HG03342 (cell line): ENCODE results near the gene AGBL1.
"Not testable (repeated sequence)": the region's sequence is repeated elsewhere in the genome, so short reads cannot be mapped to it uniquely, and the experiment has no call there.

Source experiments
- ATAC-seq: cut with Tn5 transposase; IDR thresholded peaks from one replicate; pipeline ENCODE4 v1.9.1; 2021; ENCODE audit warnings: mild to moderate bottlenecking, moderate library complexity; ENCODE audit not compliant: unreplicated experiment

AGBL1 gene

GRCh38 chr15:86082619-86083380 lies 3.1 kb downstream of the AGBL1 start:
- no peak for ATAC-seq

DNA sequence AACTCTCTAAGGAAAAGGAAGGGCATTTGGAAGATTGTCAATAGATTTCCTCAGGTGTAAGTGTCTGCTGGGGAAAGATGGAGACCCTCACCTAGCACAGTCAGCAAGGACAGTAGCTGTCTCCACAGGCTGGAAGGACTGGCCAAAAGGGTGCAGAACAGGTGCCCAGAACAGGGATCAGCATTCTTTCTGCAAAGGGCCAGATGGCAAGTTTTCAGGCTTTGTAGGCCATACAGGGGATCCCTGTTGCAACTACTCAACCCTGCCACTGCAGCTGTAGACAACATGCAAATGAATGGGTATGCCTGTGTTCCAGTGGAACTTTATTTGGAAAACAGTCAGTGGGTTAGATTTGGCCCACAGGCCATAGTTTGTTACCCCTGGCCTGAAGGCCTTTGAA lies 8.1 kb downstream of the AGBL1 start:
- no peak for ATAC-seq

GRCh38 chr15:86089422-86089821 lies 9.8 kb downstream of the AGBL1 start:
- ATAC-seq = no peak

GRCh38 chr15:86101818-86102217 lies 22.1 kb downstream of the AGBL1 start:
- no peak for ATAC-seq

DNA sequence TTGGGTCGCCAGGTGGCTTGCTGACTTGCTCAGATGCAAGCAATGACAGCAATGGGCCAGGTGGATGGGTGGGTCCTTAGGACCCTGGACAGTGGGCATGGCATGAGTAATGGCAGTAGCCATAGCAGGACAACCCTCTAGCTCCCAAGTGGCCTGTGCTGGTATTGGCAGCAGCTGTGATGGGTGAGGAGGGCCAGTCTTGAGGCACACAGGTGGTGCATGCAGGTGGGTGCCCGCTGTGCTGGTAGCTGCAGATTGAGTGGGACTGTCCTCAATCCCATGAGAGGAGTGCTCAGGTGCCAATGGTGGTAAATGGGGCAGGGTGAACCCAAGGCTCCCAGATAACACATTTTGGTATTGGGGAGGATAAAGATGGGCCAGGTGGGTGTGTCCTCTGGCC lies 24.2 kb downstream of the AGBL1 start:
- ATAC-seq = no peak

GRCh38 chr15:86106306-86106705 lies 26.6 kb downstream of the AGBL1 start:
- ATAC-seq = no peak

GRCh38 chr15:86115145-86115801 lies 35.6 kb downstream of the AGBL1 start:
- ATAC-seq = no peak

DNA sequence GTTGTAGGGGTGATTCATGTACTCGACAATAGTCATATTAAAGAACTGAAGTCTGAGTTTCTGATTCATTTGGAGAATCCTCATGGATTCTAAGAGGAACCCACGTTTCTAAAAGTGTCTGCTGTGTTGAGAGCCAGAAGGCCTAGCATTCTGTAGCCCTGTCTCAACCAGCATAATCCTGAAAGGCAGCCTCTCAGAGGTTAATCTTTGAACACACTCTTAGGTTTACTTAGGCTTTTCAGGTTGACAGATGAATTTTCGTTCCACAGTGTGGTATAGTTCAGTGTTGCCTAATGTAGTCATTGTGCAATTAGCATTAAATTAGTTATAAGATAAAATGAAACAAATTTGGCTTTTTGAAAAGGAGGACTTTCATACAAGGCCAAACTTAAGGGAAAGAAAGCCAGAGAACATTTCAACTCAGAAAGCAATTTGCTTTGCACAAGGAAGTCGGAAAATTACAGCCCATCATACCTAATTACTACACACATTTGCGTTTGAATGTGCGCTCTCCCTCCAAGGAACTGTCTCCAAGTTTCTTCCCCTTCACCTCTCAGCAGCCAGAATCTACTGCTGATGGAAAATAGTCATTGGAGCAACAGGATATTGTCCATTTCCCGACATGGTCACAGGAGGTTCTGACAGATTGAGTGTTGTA lies 42.0 kb downstream of the AGBL1 start:
- no peak for ATAC-seq

DNA sequence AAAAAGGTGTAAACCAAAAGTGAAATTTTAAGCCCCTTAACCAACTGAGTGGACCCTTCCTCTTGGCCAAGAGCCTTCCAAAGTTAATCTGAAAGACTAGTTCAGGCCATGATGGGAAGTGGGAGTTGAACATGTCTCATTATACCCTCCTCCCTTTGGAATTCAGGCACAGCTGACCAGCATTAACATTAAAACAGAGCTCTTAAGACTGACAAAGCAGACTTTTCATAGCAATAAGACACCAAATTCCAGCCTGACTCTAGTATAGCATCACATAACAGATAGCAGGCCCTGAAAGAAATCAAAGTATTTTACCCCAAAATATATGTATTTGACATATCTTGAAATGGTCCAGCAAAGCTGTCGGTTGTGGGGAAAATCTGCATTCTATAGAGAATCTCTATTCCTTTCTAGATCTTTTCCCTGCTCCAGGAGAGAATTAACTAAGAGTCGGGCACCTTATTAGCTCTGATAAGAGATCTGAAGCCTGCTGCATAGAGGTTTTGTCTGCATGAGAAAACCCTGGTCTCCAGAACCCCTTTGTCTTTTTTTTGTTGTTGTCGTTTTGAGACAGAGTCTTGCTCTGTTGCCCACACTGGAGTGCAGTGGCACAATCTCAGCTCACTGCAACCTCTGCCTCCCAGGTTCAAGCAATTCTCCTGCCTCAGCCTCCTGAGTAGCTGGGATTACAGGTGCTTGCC lies 43.2 kb downstream of the AGBL1 start:
- not testable (repeated sequence) for ATAC-seq

GRCh38 chr15:86125775-86126174 lies 46.1 kb downstream of the AGBL1 start:
- ATAC-seq = no peak

DNA sequence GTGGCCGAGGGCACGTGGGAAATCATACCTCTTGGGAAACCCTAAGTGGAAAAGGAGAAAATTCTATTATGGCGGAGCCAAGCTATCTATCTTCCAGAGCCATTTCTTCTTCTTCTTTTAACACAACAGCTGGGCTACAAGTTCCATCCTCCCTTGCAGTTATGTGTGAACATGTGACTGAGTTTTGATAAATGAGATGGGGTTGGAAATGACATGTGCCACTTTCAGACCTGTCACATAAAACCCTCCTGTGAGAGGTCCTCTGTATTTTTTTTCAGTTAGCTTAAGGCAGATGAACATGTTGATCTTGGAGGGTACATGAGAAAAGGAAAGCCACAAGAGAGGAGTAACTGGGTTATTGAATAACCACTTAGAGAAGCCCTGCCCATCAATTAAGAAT lies 47.9 kb downstream of the AGBL1 start:
- no peak for ATAC-seq

DNA sequence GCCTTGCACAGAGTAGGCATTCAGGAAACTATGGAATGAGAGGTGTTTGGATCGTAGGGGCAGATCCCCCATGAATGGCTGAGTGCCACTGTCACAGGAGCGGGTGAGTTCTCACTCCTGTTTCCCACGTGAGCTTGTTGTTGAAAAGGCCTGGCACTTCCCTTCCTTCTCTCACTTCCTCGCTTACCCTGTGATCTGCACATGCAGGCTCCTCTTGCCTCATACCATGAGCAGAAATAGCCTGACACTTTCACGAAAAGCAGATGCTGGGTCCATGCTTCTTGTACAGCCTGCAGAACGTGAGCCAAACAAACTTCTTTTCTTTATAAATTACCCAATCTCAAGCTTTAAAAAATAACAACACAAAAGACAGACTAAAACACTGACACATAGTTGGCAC lies 55.4 kb downstream of the AGBL1 start:
- no peak for ATAC-seq

- ATAC-seq = no peak
Measured at GRCh38 chr15:86136861-86137260, 57.2 kb downstream of the AGBL1 start.

- no peak for ATAC-seq
Measured at GRCh38 chr15:86138798-86139197, 59.1 kb downstream of the AGBL1 start.

DNA sequence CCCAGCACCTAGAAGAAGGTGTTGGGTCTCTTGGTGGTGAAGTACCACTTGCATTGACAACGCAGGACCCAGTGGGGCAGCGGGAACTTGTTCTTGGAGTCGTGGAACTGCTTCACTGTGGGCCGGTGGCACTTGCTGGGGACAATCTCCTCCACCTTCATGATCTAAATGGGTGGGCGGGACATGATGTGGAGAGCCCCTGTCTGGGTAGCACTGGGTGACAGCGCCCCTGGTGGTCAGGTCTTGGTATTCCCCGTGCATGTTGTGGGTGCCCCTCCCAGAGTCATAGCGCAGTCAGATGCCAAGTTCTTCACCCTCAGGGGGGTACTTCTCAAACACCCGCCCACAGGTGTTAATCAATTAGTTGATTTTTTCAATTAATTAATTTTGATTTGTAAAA lies 60.2 kb downstream of the AGBL1 start:
- no peak for ATAC-seq

- no peak for ATAC-seq
Measured at GRCh38 chr15:86154705-86155104, 75.0 kb downstream of the AGBL1 start.

DNA sequence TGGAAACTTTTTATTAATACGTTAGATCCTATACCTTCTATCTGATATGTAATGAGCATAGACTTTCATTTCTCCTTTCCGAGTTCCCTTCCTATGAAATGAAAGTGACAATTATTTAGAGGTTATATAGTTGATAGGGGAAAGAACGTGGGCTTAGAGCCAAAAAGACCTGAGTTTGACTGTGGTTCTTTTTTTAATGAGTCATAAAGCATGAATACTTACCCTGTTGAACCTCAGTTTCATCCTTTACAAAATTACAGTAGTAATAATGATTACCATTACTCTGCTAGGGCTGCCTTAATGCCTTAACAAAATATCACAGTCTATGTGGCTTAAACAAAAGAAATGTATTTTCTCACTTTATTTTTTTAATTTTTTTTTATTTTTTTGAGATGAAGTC lies 75.9 kb downstream of the AGBL1 start:
- ATAC-seq = no peak

DNA sequence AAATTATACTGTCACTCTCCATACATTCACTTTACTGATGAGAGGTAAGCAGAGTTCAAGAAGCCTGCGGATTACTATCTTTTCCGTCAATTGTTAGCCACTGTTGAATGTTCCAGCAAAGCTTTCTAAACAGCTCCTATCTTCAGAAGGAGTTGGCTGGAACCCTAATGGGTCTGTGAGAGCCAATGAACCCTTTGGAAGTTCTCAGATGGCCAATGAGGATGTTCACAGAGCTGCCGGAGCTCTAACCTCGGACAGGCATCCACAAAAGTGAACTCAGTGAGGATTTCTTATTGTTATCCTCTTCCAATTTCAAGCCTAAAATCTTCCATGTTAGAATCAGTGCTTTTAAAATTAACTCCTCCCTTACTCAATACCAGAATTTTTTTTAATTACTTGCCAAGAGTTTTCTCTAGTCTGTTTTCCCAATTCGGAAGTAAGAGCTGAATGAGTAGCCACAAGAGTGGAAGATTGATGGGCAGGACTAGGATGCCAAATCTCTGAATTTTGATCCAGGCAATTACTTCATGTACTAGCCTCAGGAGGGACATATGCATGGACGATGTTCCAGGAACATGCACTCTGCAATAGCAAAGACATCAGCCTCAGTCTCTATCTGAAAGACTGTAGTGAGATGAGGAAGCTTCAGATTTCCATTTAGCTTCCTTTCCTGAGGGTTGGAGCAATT lies 78.1 kb downstream of the AGBL1 start:
- no peak for ATAC-seq

- ATAC-seq = no peak
Measured at GRCh38 chr15:86159468-86159867, 79.8 kb downstream of the AGBL1 start.

GRCh38 chr15:86161250-86161649 lies 81.6 kb downstream of the AGBL1 start:
- ATAC-seq = no peak

- ATAC-seq = no peak
Measured at GRCh38 chr15:86162172-86162591, 82.5 kb downstream of the AGBL1 start.
